ENCODE results near the gene CEBPA. TPM values are rescaled to one million over a fixed set of nuclear protein-coding genes. Genes with fewer than 3 reads are reported as not detected.

CEBPA gene
- total RNA-seq, 1 experiment from 2014 or later, result 3.2 TPM

DNA sequence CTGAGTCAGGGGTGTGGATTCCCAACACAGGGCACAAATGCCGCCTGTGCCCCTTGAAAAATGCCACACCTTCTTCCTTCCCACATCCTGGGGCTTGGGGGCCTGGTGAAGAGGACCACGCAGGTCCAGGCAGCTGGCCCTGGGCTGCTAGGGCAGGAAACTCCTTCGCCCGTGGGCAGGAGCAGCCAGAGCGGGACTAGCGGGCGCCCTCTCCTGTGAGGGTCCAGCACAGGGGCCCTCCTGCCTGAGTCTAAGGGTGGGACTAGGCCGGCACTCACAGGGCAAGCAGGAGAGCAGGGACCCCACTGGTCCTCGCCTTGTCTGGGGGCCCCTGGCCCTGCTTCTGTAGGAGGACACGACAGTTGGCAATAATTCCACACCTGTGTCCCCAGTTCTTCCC, 7.5 kb upstream of the CEBPA start:
- DNase-seq, result no peak
- no peak overlapping the region for H3K4ac ChIP-seq (ENCODE audit: low read depth, low read length)
- no peak overlapping the region for H4K5ac ChIP-seq (ENCODE audit: insufficient read length, low read depth, low read length)
- Mint-ChIP-seq H3K27ac (no peak overlapping the region; a peak in 2 of 7 replicates), H3K9me3 (no peaks in the 10 kb centered on the region), H3K27me3 (ENCODE audit: low read depth) (peaks cover 12% of the 10 kb centered on the region), H3K36me3 (ENCODE audit: insufficient read depth in 1 of 3, low read depth in 3 of 3) (peaks cover 0 to 2% (median 0%) of the 10 kb centered on the region in 3 experiments; a peak in 1 of 7 replicates), H3K4me1 (peaks cover 16% of the 10 kb centered on the region in 2 experiments), H3K4me3 (no peak overlapping the region)
- no peak overlapping the region for H3K14ac ChIP-seq (ENCODE audit: insufficient read depth, low read length)
- no peaks in the 10 kb centered on the region for H3K23me2 ChIP-seq (ENCODE audit: insufficient read length, low read depth, low read length, poor library complexity, severe bottlenecking)
- no peak overlapping the region for H2BK15ac ChIP-seq (ENCODE audit: low read depth, low read length)
- H2AK5ac ChIP-seq (ENCODE audit: insufficient read length, low read length), result no peak overlapping the region
- H3K56ac ChIP-seq (ENCODE audit: insufficient read length, low read depth, low read length), result no peak overlapping the region
- no peak overlapping the region for H2BK12ac ChIP-seq (ENCODE audit: insufficient read length, low read depth, low read length)
- no peak overlapping the region for H3K4me2 ChIP-seq (ENCODE audit: insufficient read depth, insufficient read length, low read length)
- H2AFZ ChIP-seq (ENCODE audit: low read length), result no peak overlapping the region
- TF ChIP-seq, protein P1, sequence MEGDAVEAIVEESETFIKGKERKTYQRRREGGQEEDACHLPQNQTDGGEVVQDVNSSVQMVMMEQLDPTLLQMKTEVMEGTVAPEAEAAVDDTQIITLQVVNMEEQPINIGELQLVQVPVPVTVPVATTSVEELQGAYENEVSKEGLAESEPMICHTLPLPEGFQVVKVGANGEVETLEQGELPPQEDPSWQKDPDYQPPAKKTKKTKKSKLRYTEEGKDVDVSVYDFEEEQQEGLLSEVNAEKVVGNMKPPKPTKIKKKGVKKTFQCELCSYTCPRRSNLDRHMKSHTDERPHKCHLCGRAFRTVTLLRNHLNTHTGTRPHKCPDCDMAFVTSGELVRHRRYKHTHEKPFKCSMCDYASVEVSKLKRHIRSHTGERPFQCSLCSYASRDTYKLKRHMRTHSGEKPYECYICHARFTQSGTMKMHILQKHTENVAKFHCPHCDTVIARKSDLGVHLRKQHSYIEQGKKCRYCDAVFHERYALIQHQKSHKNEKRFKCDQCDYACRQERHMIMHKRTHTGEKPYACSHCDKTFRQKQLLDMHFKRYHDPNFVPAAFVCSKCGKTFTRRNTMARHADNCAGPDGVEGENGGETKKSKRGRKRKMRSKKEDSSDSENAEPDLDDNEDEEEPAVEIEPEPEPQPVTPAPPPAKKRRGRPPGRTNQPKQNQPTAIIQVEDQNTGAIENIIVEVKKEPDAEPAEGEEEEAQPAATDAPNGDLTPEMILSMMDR (conservative IDR thresholded peaks at IDR 0.05), result no peak
- H2BK120ac ChIP-seq (ENCODE audit: low read depth, low read length, poor library complexity, severe bottlenecking), result no peak overlapping the region
- no peaks in the 10 kb centered on the region for H3K27me3 ChIP-seq (ENCODE audit: insufficient read depth, low read length)
- H3K9me3 ChIP-seq (ENCODE audit: control insufficient read depth, low read depth, low read length), result no peaks in the 10 kb centered on the region
- H3K18ac ChIP-seq (ENCODE audit: insufficient read length, low read depth, low read length), result no peak overlapping the region
- WGBS (ENCODE audit: extremely low coverage, insufficient read length, low lambda C conversion rate), result no CpG with 5 or more reads among the region's 10 CpGs
- H3K9ac ChIP-seq (ENCODE audit: extremely low read depth, insufficient read length, low read length), result no peak overlapping the region
- H4K91ac ChIP-seq (ENCODE audit: insufficient read length, low read depth, low read length), result no peak overlapping the region
- H3K79me2 ChIP-seq (ENCODE audit: insufficient read depth, low read length), result no peaks in the 10 kb centered on the region
- H3T11ph ChIP-seq (ENCODE audit: low read length), result no peak overlapping the region
- H4K8ac ChIP-seq (replicated peaks; ENCODE audit: insufficient read length, low read depth, low read length), result no peak overlapping the region
- no peaks in the 10 kb centered on the region for H4K20me1 ChIP-seq (ENCODE audit: control insufficient read depth, insufficient read depth, insufficient read length)
- no peak overlapping the region for H3K27ac ChIP-seq (ENCODE audit: insufficient read length, low read depth, low read length)
- H3K23ac ChIP-seq (ENCODE audit: insufficient read length, low read depth, low read length), result no peak overlapping the region
- H3K79me1 ChIP-seq (ENCODE audit: insufficient read depth, low read depth, low read length, poor library complexity, severe bottlenecking), result no peaks in the 10 kb centered on the region
- no peak overlapping the region for H2BK20ac ChIP-seq (ENCODE audit: low read depth, low read length, poor library complexity, severe bottlenecking)
- H2BK5ac ChIP-seq (ENCODE audit: insufficient read length, low read length), result no peak overlapping the region
- no peaks in the 10 kb centered on the region for H3K4me1 ChIP-seq (ENCODE audit: insufficient read depth, low read length)

Data from H9 (cell line).